ENCODE results near the gene ODR4.

GRCh38 chr1:186456729-186457255 is 81.2 kb downstream of the ODR4 start:
- TF ChIP-seq POLR2AphosphoS5 (IDR thresholded peaks at IDR 0.05; ENCODE audit: low read depth, low read length) (no peak), REST (IDR thresholded peaks at IDR 0.05; ENCODE audit: insufficient read depth in 1 of 2, low read depth in 2 of 2, low read length in 1 of 2) (no peak), SIN3A (IDR thresholded peaks at IDR 0.05; ENCODE audit: borderline replicate concordance, insufficient read depth, low read depth, low read length) (no peak), TCF7L2 (IDR thresholded peaks at IDR 0.05; ENCODE audit: low read depth, low read length) (no peak)
- TF ChIP-seq, protein P1, sequence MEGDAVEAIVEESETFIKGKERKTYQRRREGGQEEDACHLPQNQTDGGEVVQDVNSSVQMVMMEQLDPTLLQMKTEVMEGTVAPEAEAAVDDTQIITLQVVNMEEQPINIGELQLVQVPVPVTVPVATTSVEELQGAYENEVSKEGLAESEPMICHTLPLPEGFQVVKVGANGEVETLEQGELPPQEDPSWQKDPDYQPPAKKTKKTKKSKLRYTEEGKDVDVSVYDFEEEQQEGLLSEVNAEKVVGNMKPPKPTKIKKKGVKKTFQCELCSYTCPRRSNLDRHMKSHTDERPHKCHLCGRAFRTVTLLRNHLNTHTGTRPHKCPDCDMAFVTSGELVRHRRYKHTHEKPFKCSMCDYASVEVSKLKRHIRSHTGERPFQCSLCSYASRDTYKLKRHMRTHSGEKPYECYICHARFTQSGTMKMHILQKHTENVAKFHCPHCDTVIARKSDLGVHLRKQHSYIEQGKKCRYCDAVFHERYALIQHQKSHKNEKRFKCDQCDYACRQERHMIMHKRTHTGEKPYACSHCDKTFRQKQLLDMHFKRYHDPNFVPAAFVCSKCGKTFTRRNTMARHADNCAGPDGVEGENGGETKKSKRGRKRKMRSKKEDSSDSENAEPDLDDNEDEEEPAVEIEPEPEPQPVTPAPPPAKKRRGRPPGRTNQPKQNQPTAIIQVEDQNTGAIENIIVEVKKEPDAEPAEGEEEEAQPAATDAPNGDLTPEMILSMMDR (IDR thresholded peaks at IDR 0.05), result no peak
